ENCODE measurements around the gene RNF111.

The RNF111 gene

GRCh38 chr15:59011262-59011952, 23.9 kb downstream of the RNF111 start:
- DNase-seq (ENCODE audit: low spot score), result no peak
- no peak overlapping the region for H3K4me3 ChIP-seq
- no peak for TF ChIP-seq CTCF (IDR thresholded peaks at IDR 0.05)
- H3K27ac ChIP-seq, result no peak overlapping the region

- H3K4me3 ChIP-seq, result no peak overlapping the region
- no peak for DNase-seq (ENCODE audit: low spot score)
- no peak for TF ChIP-seq CTCF (IDR thresholded peaks at IDR 0.05)
- H3K27ac ChIP-seq, result no peak overlapping the region
Measured at GRCh38 chr15:59013246-59013873, 25.9 kb downstream of the RNF111 start.

- Histone ChIP-seq H3K27ac (no peak overlapping the region), H3K4me3 (no peak overlapping the region)
- TF ChIP-seq CTCF (IDR thresholded peaks at IDR 0.05), result no peak
- DNase-seq (ENCODE audit: low spot score), result no peak
Measured at GRCh38 chr15:59014068-59014467, 26.6 kb downstream of the RNF111 start.

GRCh38 chr15:59017449-59017848, 30.0 kb downstream of the RNF111 start:
- H3K27ac ChIP-seq, result no peak overlapping the region
- no peak for DNase-seq (ENCODE audit: low spot score)
- TF ChIP-seq CTCF (IDR thresholded peaks at IDR 0.05), result no peak
- H3K4me3 ChIP-seq, result no peak overlapping the region

- no peak for TF ChIP-seq CTCF (IDR thresholded peaks at IDR 0.05)
- H3K27ac ChIP-seq, result no peak overlapping the region
- no peak overlapping the region for H3K4me3 ChIP-seq
- no peak for DNase-seq (ENCODE audit: low spot score)
Measured at GRCh38 chr15:59018833-59019232, 31.4 kb downstream of the RNF111 start.

GRCh38 chr15:59020322-59020721, 32.9 kb downstream of the RNF111 start:
- H3K27ac ChIP-seq, result no peak overlapping the region
- no peak for TF ChIP-seq CTCF (IDR thresholded peaks at IDR 0.05)
- no peak for DNase-seq (ENCODE audit: low spot score)
- no peak overlapping the region for H3K4me3 ChIP-seq

- no peak for TF ChIP-seq CTCF (IDR thresholded peaks at IDR 0.05)
- DNase-seq (ENCODE audit: low spot score), result no peak
- H3K27ac ChIP-seq, result no peak overlapping the region
- no peak overlapping the region for H3K4me3 ChIP-seq
Measured at GRCh38 chr15:59022188-59022587, 34.7 kb downstream of the RNF111 start.

Data from coronary artery (tissue), 2 donors.